Endometrial microvascular endothelial cells (primary cell): ENCODE results near the gene UBALD1. TPM values are rescaled to one million over a fixed set of nuclear protein-coding genes. Genes with fewer than 3 reads are reported as not detected.

Experiments
- in situ Hi-C: cut with HindIII; loops from 2 replicates; pipeline ENCODE4 v1.10.0; 2017; ENCODE audit warnings: low sequenced_read_pairs, low pct_unique_long_range_greater_than_20kb; ENCODE audit errors: inconsistent ontology term
- total RNA-seq: library from RNA; depleted of rRNA; stranded (reverse); fragments of >200 nt; gene quantifications from one replicate; pipeline ENCODE4 v1.2.3, GENCODE V29; 2015; ENCODE audit errors: inconsistent ontology term

Gene UBALD1
- total RNA-seq, 1 donor from 2014 or later, result 2.5 TPM

DNA sequence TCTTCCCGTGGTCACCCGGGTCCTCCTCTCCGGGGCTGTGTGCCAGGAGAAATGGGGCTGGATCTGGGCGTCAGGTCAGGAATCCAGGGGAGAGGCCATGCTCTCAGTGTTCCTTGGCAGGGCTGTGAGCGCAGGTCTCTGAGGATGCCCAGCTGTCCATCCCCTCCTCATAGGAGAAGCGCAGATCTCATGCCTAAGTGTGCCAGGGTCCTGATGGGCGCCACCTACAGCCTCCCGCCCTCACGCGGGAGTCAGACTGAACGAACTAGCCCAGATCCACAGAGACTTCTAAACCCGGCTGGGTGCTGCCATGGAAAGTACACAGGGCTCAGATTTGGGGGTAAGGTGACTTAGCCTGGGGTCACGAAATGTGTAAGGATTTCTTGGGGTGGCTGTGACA lies 34.2 kb upstream of the UBALD1 start:
- in situ Hi-C loops, result no loop called here

DNA sequence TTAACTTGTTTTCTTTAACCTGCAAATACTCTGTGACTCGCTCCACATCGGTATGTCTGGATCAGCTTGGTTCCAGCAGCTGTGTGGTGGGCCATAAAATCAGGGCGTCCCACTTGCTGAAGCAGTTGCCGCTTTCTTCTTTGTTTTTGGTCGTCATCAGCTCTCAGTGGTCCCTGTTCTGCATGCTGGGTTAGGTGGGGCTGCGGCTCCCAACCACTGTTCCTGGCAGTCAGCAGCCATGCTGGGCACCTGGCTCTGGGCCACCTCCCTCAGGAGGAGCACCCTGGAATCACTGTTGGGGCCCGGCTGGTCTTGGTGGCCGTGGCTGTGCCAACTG lies 32.9 kb upstream of the UBALD1 start:
- in situ Hi-C loops, result no loop called here

DNA sequence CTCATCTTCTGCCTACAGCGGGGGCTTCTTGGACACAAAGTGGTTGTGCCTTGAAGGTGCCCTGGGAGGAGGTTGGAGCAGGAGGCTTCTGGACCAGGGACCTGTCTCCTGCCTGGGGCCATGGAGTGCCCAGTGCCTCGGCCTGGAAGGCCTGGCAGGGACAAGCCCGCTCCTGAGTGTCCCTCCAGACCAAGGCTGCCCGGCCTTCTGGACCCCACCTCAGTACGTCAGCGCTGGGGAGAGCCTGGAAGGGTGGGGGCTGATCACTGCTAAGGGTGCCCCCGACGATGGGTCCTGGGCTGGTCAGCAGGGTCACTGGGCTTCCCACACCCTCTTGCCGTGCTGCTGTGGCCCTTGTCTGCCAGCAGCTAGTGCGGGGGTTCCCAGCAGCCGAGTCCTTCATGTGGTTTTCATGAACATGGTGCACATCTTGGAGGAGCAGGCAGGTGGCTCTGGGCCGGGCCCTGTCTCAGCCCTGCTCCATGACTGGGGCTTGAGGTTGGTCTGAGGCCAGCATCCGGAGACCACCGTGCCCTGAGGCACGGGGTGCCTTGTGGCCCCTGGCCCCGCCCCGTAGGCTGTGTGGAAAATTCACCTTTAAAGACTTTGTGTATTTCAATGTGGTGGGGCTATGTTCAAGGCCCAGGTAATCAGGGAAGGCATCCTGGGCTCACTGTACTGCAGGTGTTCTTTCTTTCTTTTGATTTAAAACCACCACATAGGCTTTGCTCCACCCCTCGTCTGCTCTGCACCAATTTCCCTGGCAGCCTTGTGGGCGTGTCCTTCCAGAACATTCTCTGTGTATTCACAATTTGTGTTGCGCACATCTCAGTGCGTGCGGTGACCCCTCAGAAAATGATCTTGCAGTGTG lies 32.3 kb upstream of the UBALD1 start:
- in situ Hi-C loops, result no loop called here

DNA sequence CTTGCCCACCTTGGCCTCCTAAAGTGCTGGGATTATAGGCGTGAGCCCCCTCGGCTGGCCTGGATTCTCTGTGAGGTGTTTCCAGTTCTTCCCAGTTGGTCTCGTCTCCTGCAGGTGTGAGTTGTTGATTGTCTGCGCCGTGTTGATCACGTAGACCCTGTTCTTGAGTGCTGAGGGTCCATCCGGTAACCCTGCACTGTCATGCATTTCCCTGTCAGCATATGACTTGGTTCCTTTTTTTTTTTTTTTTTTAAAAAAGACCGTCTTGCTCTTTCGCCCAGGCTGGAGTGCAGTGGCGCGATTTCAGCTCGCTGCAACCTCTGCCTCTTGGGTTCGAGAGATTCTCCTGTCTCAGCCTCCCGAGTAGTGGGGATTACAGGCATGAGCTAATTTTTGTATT lies 27.2 kb upstream of the UBALD1 start:
- in situ Hi-C loops, result no loop called here

DNA sequence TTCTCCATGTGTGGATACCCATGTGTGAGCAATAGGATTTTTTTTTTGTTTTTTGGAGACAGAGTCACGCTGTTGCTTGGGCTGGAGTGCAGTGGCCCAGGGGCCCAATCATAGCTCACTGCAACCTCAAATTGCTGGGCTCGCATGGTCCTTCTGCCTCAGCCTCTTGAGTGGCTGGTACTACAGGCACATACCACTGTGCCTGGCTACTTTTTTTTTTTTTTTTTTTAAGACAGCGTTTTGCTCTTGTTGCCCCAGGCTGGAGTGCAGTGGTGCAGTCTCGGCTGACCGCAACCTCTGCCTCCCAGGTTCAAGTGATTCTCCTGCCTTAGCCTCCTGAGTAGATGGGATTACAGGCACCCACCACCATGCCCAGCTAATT lies 26.6 kb upstream of the UBALD1 start:
- in situ Hi-C loops, result no loop called here

DNA sequence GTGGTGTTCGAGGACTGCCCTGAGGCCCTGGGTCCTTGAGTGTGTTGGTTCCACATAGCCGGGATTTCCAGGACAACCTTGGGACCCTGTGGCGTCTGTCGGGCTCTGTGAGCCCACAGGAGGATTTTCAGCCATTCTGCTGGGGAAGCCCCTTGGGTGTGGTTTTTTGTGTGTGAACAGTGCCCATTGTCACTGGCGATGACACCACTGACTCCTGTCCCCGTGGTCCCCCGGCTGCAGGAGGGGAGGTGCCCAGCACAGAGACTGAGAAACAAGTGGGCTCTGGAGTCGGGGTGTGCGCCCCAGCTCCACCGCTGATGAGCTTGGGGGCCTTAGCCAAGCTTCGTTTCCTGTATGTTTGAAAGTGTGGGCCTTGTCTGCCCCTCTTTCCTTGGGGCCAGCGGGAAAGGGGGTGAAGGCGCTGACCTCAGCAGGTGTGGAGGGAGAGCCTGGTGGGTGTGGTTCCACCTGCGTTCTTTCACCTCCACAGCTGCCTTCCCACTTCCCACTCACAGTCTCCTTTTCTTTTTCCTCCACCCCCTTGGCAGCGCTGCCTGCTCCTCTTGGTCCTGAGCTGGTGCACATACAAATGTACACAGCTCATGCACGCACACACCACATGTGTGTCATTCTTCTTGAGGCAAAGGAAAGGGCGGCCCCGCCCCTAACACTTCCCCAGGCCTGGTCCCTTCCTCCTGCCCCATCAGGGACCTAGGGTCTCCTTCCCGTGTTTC lies 26.1 kb upstream of the UBALD1 start:
- in situ Hi-C loops, result no loop called here

DNA sequence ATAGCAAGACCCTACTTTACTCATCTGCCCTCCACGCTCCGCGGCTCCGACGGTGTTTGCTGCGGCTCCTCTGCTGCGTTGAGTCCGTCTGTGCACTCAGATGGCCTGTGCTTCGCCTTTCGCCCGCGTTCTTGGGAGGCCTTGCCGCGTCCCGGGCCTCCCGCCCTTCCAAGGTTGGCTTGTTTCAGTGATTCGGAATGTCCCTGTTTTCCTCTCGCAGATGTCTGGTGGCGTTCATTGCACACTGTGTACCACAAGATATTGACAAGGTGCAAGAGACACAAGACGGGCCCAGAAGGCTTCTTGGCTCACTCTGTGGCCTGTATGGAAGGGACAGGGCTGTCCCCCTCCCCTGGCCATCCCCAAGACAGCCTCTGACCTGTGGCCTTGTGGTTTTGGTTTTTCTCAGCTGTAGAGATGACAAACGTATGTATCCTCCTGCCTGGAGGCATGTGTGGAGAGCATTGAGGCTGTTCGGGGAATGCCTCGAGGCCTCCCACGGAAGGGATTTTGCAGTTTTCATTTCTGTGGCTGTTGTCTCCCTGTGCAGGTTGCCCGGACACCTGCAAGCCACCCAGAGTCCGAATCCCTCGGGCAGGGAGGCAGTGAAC lies 25.3 kb upstream of the UBALD1 start:
- in situ Hi-C loops, result no loop called here

DNA sequence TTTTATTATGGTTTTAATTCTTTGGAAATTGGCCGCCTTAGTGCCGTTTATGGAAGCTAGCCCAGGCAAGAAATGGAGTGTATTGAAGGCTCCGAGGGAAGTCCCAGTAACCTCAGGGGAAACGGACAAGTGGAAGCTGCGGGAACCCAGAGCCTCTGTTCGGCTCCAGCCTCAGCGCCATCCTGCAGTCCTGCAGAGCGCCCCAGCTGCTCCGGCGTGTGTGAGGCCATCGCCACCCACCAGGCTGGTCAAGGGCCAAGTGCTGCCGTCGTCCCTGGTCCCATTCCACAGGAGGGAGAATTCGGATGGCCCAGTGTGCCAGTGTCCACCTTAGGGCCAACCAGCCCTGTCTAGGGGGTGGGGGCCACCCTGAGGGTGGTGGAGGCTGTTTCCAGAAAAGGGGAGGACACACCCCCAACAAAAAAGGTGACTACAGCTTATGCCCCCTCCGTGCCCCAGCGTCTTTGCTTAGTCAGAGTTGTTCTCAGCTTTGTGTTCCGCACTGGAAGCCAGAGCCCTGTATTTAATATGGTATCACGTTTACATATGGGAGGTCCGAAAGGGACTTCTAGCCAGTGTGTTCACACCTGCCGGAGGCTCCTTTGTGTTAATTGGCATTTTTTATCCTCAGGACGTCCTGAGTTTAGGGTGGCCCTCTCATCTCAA lies 22.9 kb upstream of the UBALD1 start:
- in situ Hi-C loops, result no loop called here

DNA sequence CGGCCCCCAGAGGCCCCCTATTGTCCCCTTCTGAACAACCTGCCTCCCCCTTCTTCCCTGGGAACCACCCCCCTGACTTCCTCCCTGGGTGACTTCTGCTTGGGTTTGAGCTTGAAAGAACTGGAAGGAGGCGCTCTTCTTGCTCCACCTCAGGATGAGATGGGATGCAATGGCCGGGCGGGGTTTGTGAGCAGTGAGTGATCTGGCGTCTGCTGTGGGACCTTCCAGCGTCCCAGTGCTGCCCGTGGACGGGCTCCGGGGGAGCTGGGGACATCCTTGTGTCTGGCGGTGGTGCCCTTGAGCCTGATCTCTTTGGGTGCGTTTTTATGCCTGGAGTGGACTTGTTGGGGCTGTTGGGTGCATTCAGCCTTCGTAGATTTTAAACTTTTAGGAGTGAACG lies 21.5 kb upstream of the UBALD1 start:
- in situ Hi-C loops, result no loop called here

DNA sequence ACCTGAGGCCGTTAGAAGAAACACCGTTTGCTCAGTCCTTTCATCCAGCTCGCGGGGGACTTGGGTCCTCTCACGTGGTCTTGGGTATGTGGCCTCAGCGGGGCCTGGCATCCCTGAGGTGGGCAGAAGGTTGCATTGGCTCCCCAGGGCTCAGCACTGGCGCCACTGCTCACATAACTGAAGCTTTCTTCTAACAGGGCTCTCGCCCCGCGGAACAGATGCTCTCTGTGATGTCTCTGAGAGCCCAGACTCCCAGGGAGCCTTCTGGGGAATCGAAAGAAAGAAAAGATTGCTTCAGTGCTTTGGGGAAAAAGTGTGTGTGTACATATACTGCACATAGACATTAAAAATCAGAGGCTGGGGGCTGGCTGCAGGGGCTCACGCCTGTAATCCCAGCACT lies 20.1 kb upstream of the UBALD1 start:
- in situ Hi-C loops, result no loop called here

DNA sequence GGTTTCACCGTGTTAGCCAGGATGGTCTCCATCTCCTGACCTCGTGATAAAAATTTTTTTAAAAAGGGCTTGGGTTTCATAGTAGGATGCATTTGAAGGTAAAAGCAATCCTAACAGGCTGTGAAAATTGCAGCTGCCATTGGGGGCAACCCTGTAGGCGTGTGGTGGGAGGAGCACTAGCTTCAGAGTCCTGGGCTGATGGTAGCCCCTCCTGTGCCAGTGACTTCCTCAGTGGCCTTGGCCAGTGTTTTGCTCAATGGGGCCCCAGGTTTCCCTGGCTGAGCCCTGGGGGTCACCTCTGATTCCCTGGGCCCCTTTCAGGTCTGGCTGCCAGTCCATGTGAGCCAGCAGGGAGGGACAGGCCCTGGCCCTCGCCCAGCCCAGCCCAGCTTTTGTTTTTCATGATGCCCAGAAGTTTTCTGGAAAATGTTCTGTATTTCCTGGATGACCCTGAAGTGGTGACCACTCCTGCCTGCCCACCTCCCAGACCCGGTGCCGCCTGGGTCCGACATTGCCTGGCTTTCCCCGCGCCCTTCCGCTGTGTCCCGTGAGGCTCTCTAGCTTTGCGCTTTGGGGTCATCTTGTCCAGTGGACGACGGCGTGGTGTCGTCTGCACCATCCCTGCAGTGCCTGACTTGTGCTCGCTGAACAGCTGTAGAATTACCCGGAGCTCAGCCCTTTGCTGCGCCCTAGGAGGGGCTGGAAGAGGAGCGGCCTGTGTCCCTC lies 19.4 kb upstream of the UBALD1 start:
- in situ Hi-C loops, result no loop called here

DNA sequence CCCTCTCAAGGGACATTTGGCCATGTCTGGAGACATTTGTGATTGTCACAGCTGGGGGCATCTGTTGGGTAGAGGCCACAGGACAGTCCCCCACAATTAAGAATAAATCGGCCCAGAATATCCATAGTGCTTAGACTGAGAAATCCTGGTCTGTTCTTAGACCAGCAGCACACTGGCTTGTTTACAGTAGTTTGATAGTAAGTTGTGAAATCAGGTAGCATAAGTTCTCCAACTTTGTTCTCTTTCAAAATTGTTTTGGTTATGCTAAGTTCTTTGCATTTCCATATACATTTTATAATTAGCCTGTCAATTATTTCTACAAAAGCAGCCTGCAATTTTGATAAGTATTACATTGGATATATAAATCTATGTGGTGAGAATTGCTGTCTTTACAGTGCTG lies 16.8 kb upstream of the UBALD1 start:
- in situ Hi-C loops, result no loop called here

DNA sequence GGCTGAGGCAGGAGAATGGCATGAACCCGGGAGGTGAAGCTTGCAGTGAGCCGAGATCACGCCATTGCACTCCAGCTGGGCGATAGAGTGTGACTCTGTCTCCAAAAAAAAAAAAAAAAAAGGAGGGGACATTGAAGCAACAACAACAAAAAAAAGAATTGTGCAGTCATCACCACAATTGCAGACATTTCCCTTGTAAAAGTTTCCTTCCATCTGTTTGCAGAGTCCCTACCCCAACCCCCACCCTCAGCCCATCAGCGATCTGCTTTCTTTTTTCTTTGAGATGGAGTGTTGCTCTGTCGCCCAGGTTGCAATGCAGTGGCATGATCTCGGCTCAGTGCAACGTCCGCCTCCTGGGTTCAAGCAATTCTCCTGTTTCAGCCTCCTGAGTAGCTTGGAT lies 13.6 kb upstream of the UBALD1 start:
- in situ Hi-C loops, result no loop called here

DNA sequence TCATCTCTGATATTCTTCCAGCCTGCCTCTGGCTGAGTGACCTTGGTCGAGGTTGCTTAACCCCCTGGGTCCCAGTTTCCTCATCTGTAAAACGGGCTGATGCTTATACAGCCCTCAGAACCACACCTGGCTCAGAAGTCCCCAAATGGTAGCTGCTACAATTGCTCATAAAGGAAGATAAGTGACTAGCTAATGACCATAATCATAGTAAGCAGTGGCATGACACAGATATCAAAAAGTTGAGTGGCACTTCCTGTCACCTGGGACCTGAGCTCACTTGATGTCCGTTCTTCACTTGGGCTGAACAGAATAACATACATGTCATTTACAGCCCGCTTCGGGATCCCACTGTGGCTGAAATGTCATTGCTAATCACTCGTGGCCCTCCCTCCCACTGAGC lies 11.7 kb upstream of the UBALD1 start:
- in situ Hi-C loops, result no loop called here

DNA sequence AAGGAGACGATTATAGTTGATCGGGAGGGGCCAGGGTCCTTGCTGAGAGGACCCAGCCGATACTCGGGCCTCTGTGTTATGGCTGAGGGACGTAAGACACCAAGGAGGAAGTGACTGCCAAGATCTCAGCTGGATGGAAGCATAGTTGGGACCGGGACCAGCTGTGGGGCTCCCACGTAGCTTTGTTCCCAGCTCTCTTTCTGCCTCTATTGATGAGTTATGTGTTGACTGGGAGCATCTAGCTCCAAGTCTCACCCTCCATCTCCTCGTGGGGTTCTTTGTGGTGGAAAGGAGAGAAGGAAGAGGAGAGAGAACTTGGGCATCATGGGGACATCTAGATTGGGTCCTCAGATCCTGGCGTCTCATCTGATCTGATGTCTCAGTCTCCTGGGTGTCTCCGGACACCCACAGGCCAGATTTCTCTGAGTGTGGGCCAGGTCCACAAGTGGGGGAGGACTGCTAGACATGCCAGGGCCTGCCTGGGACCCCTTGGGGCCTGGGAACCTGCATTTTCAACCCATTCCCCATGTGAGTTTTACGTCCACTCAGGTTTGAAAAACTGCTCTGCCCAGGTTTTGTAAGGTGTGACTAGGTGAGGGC lies 11.0 kb upstream of the UBALD1 start:
- in situ Hi-C loops, result no loop called here

DNA sequence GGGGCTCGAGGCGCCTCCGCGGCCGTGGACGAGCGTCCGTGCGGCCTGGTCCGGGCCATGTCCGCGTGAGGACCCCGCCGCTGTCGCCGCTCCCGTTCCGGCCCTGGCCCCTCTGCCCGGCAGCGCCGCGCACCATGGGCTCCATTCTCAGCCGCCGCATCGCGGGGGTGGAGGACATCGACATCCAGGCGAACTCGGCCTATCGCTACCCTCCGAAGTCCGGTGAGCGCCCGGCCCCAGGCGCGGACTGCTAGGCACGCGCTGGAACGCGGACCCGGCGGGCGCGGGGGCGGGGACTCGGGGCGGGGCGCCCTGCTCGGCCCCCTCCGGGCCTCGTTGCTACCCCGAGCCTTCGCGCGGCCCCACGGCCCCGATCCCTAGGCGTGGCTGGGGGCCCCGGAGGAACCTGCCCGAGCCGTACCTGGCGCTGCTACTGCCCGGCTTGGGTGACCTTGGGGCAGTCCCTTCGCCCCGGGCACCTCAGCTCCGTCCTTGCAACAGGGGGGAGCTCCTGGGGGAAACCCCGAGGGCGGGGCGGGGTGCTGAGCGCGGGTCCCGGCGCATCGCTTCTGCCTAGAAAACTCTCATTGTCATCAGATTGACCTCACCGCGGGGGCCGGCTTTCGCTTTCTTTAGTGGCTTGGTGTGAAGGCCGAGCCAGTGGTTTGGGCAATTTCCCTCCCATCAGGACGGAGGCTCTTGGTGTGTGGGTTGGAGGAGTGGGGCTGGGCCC lies 10.3 kb upstream of the UBALD1 start:
- in situ Hi-C loops, result no loop called here

DNA sequence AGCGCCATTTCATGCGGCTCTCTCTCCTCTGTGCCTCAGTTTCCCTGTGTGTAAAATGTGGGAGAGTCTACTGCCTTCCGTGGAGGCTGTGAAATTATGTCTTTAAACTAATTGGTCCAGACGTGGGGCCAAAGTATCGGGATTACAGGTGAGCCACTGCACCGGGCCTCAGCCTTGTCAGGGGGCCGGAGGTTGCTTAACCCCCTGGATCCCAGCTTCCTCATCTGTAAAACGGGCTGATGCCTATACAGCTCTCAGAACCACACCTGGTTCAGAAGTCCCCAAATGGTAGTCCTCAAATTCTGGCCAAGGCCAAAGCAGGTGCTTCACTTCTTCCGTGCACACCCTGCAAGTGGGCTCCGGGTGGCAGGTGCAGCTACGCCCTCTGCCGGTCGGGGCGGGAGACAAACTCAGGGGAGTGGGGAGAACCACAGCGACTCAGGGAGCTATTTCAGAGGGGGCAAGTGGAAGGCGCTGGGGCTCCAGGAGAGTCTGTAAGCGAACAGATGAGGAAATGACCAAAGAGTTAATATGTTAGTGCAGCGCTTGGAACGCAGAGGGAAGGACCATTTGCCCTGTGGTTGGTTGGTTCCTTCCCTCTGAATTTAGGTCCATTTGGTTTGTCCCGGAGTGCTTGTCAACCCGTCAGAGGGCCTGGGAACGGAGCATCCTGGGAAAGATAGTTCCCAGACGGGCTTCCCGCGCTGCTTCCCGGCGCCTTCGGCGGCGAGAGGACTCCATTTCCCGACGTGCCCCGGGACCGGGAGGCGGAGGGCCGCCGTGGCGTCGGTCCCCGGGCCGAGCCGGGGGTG lies 9.5 kb upstream of the UBALD1 start, which contains the start of gene MGRN1:
MGRN1 (plus strand) TSS at position 812 of the 812 bp plus-strand sequence. CDS start 135 bp downstream, outside the sequence.
- in situ Hi-C loops, result no loop called here
